GM12873 (cell line): ENCODE measurements around the gene EML1.

ENCODE experiments used
- CTCF ChIP-seq: IDR thresholded peaks from 2 replicates; pipeline ENCODE4 v1.5.1; 2012; ENCODE audit warnings: low read depth, mild to moderate bottlenecking, moderate library complexity, low read length, control low read depth; ENCODE audit not compliant: insufficient read depth; ENCODE audit errors: missing control alignments

EML1 gene

DNA sequence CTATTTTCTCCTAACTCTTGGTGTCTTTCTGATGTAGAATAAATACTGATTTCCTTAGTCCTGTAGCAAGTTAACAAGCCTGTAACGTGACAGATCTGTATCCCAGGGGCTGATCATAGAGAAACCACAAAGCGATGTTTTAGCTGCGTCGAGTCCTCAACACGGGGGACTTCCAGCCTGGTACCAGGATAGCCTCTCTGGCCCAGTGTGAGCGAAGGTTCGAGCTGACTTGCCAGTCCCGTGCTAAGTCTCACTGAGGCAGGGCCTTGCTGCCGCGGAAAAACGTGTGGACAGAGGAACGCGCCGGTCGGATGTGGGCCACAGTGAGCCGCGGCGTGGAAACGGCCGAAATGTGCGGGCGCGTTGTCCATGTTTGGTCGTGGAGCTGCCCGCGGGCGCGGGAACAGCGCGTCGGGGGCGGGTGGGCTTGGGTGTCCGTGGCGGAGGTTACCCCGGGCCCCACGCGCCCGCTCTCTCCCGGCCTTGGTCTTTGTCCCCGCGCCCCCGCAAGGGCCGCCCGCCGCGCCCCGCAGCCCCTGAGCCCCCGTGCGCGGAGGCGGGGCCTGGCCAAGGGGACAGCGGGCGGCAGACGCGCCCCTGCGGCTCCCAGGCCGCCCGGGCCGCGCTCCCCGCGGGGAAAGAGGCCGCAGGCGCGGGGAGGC, 531 bp upstream of the EML1 start:
- TF ChIP-seq CTCF: no peak

- TF ChIP-seq CTCF: no peak
Observed at GRCh38 chr14:99794151-99794780, 1.1 kb downstream of the EML1 start.

DNA sequence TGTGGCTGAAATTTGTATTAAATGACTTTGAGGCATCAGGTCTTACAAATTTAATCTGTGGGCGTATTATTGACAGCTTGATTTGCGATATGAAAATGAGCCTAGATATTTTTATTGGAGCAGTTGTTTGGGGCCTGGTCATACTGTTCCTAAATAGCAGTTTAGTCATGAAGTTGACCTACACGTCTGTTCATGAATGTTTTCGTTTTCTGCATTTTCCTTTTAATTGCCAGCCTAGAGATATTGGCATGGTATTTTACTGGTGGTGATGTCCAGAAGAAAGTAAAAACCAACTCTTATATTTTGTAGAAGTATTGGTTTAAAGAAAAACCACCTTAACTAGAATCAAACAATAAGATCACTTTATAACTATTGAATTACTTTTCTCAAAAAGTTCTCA, 1.8 kb downstream of the EML1 start:
- TF ChIP-seq CTCF: no peak

GRCh38 chr14:99797231-99797630, 4.0 kb downstream of the EML1 start:
- TF ChIP-seq CTCF: no peak

DNA sequence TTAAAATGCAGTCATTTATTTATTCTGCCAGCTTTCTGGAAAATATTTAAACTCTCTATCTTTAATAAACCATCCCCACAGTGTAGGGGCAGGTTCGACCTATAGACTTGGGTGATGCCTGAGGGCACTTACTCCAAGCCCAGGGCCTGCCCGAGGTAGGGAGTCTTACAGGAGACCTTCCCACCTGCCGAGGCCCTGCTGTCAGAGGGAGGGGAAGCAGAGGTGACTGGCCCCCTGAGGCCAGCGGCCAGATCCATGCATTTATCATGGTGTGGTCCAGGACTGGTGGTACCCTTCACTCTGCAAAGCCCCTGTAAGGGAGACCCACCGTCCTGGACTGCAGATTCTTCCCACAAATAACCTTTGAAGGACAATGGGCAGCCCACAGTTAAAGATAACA, 7.6 kb downstream of the EML1 start:
- TF ChIP-seq CTCF: no peak

GRCh38 chr14:99802301-99803105, 9.3 kb downstream of the EML1 start:
- TF ChIP-seq CTCF: no peak

DNA sequence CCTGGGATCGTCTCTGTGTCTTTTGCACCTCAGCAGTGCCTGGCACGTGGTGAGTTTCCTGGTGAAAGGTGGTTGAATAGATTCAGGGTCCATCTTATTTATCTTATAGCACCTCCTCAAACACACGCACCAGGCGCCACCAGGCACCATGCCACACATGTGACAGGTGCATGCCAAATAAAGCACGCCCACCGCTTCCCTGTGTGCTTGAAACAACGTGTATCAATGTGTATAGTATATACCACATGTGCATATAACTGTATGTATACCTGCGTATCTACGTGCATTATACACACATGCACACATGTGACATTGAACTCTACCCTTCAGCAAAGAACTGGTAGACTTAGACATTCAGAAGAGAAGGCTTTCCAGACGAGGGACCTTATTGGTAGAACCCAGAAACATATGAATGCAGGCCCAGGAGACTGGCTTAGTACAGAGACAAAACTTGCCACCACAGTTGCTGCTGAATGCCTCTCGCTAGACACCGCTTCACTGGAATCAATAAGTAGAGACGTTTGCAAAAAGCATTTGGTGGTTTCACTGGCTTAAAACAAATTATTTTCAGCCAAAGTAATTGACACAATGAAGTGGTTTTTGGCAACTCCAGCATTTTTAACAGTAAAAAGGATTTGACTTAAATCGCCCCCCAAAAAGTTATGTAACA, 10.0 kb downstream of the EML1 start:
- TF ChIP-seq CTCF: no peak
